Stimulated activated naive B cell treated with anti-CD40 and anti-IgM and Interleukin-4, amounts not matched to agents 10 μg/mL and 1 μg/mL and 100 μg/mL, for 72 hours (primary cell): ENCODE data around the gene MT1M.

Experiments used
- ATAC-seq, 2 donors: fragments of 150-1000 bp; cut with Tn5 transposase; replicated peaks; 2 replicates each; pipeline ENCODE4 v1.10.0; 2021; ENCODE audit warnings: moderate library complexity in 1 of 2
- DNase-seq: peaks from one replicate; pipeline ENCODE4 v3.0.0; 2021
- H3K27ac Mint-ChIP-seq: one replicate; pipeline ENCODE4 v1.8.0; 2022; ENCODE audit warnings: mild to moderate bottlenecking, mixed read lengths
- H3K27me3 Mint-ChIP-seq, 2 donors: one replicate each; pipeline ENCODE4 v1.8.0; 2022; ENCODE audit warnings: mixed read lengths in 2 of 2
- H3K36me3 Mint-ChIP-seq, 2 donors: one replicate each; pipeline ENCODE4 v1.8.0; 2022; ENCODE audit warnings: mixed read lengths in 2 of 2, mild to moderate bottlenecking in 1 of 2
- H3K4me1 Mint-ChIP-seq, 2 donors: one replicate each; pipeline ENCODE4 v1.8.0; 2022; ENCODE audit warnings: mixed read lengths in 2 of 2, mild to moderate bottlenecking in 1 of 2
- H3K4me3 Mint-ChIP-seq, 2 donors: one replicate each; pipeline ENCODE4 v1.8.0; 2022; ENCODE audit warnings: mild to moderate bottlenecking in 2 of 2, mixed read lengths in 2 of 2, moderate library complexity in 1 of 2
- H3K9me3 Mint-ChIP-seq, 2 donors: one replicate each; pipeline ENCODE4 v1.8.0; 2022; ENCODE audit warnings: mixed read lengths in 2 of 2, mild to moderate bottlenecking in 1 of 2

MT1M gene

DNA sequence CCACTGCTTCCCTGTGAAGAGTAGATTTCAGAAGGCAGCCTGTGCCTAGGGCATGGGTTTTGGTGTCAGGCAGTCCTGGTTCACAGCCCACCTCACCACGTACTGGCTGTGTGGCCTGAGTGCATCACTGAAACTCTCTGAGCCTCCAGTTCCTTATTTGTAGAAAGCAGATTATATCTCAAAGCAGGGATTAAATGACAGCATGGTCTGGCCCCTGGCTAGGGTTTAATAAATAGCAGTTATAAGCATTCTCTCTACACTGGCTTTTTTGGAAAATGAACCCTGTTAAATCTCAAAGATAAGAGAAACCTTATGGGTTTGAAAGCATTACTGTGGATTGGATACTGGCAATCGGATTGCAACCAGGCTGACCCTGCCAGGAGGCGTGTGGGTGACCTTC, 2.9 kb upstream of the MT1M start:
- peak; percentile 64 to 70 for ATAC-seq
- Mint-ChIP-seq H3K9me3 (no peaks in the 10 kb centered on the region), H3K36me3 (no peaks in the 10 kb centered on the region), H3K27me3 (peaks cover 47 to 68% of the 10 kb centered on the region in 2 donors), H3K27ac (no peak overlapping the region), H3K4me3 (no peak overlapping the region), H3K4me1 (peaks cover 30 to 50% of the 10 kb centered on the region in 2 donors)
- DNase-seq: no peak

DNA sequence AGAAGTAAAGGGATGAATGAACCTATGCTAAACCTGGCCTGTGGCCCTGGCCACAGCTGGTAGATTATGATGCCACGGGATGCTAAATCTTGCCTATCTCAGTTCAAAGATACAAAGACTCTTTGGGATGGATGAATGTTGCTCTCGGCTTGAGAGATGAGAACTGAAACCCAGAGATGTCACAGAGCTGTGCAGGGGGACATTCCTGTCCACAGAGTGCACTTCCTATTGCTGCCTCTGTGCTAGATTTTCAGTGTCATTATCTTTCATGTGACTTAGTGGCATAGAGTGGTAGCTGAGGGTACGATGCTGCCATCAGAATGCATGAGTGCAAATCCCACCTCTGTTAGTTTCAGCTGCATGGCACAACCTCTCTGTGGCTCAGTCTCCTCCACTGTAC, 2.3 kb upstream of the MT1M start:
- peak; percentile 91 to 95 for ATAC-seq
- peaks cover 47 to 68% of the 10 kb centered on the region in 2 donors for H3K27me3 Mint-ChIP-seq

DNA sequence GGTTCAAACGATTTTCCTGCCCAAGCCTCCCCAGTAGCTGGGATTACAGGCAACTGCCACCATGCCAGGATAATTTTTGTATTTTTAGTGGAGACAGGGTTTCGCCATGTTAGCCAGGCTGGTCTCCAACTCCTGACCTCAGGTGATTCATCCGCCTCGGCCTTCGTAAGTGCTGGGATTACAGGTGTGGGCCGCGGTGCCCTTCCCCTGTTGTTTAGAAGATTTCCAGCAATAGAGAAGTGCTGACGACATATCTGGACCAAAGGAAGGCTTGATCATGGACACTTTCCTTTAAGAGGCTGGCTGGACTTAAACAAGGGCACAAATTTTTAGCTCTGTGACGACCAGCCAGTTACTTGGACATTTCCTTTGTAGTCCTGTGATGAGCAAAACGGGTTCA, 1.3 kb upstream of the MT1M start:
- no peak overlapping the region for H3K4me3 Mint-ChIP-seq
- ATAC-seq: no peak
- no peaks in the 10 kb centered on the region for H3K36me3 Mint-ChIP-seq
- H3K27ac Mint-ChIP-seq: no peak overlapping the region
- no peaks in the 10 kb centered on the region for H3K9me3 Mint-ChIP-seq
- DNase-seq: no peak
- H3K27me3 Mint-ChIP-seq: peaks cover 44 to 68% of the 10 kb centered on the region in 2 donors
- H3K4me1 Mint-ChIP-seq: peaks cover 27 to 49% of the 10 kb centered on the region in 2 donors

More for the DNA sequence above, 2.3 kb upstream of the MT1M start:
- Mint-ChIP-seq H3K27ac (peak overlapping the region; percentile 47), H3K36me3 (no peaks in the 10 kb centered on the region), H3K9me3 (no peaks in the 10 kb centered on the region), H3K4me1 (peaks cover 33 to 51% of the 10 kb centered on the region in 2 donors), H3K4me3 (no peak overlapping the region)
- peak; percentile 31 for DNase-seq

DNA sequence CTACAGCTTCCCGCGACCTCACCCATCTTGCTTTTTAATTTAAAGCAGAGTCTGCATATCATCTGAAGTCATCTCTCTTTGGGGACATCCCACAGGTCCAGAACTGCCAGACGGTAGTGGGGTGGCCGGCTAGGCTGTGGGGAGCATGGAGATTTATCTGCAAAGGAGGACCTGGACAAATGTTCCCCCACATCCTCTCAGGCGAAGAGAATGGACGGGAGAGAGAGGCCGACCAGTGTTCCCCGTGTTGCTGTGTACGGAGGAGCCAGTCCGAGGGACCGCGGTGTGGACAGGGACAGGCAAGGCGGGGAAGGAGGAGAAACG, 665 bp upstream of the MT1M start:
- H3K27me3 Mint-ChIP-seq: peaks cover 47 to 68% of the 10 kb centered on the region in 2 donors
- H3K4me3 Mint-ChIP-seq: peak overlapping the region; percentile 79 to 82
- DNase-seq (no peak), ATAC-seq (no peak)
- H3K36me3 Mint-ChIP-seq: no peaks in the 10 kb centered on the region
- peak overlapping the region; percentile 37 for H3K27ac Mint-ChIP-seq
- no peaks in the 10 kb centered on the region for H3K9me3 Mint-ChIP-seq
- H3K4me1 Mint-ChIP-seq: peaks cover 27 to 49% of the 10 kb centered on the region in 2 donors

DNA sequence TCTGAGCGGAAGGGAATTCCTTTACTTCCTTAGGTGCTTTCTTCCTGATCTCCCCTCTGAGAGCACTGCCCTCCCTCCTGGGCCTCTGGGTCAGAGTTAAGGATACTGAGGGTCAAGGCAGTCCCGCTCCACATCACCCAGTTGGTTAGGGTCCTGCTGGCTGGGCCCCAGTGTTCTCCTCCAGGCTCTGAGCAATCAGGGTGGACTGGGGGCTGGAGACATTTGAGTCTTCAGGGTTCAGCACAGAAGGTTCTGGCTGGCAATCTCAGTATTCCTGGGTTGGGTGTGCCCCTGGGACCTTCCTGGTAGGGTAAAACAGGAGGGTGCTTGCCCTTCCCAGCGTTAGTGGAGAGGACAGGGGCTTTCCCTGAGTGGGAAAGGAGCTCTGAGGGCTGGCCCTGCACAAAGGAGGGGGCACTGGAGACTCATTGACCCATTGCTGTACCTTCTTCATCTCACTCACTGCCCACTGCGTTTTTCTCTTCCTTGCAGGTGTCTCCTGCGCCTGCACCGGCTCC, 448 bp downstream of the MT1M start:
- Mint-ChIP-seq H3K27me3 (peaks cover 58 to 74% of the 10 kb centered on the region in 2 donors), H3K36me3 (no peaks in the 10 kb centered on the region), H3K27ac (no peak overlapping the region), H3K4me1 (peaks cover 30 to 52% of the 10 kb centered on the region in 2 donors), H3K4me3 (peak overlapping the region; percentile 79 to 82), H3K9me3 (no peaks in the 10 kb centered on the region)
- ATAC-seq: no peak
- DNase-seq: no peak

DNA sequence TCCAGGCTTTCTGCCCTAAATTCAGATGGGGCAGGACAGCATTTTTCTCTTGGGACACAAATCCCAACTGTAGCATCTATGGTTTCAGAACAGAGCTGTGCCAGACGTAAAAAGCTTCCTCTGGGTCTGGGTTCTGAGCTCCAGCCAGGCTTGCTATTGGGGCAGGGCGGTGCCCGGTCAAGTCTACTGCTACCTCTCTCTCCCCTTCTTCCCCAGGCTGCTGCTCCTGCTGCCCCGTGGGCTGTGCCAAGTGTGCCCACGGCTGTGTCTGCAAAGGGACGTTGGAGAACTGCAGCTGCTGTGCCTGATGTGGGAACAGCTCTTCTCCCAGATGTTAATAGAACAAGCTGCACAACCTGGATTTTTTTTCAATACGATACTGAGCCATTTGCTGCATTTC, 1.1 kb downstream of the MT1M start:
- no peak for DNase-seq
- Mint-ChIP-seq H3K36me3 (no peaks in the 10 kb centered on the region), H3K27me3 (peaks cover 63 to 79% of the 10 kb centered on the region in 2 donors), H3K9me3 (no peaks in the 10 kb centered on the region), H3K4me3 (no peak overlapping the region), H3K4me1 (peaks cover 33 to 58% of the 10 kb centered on the region in 2 donors), H3K27ac (no peak overlapping the region)
- ATAC-seq: no peak

DNA sequence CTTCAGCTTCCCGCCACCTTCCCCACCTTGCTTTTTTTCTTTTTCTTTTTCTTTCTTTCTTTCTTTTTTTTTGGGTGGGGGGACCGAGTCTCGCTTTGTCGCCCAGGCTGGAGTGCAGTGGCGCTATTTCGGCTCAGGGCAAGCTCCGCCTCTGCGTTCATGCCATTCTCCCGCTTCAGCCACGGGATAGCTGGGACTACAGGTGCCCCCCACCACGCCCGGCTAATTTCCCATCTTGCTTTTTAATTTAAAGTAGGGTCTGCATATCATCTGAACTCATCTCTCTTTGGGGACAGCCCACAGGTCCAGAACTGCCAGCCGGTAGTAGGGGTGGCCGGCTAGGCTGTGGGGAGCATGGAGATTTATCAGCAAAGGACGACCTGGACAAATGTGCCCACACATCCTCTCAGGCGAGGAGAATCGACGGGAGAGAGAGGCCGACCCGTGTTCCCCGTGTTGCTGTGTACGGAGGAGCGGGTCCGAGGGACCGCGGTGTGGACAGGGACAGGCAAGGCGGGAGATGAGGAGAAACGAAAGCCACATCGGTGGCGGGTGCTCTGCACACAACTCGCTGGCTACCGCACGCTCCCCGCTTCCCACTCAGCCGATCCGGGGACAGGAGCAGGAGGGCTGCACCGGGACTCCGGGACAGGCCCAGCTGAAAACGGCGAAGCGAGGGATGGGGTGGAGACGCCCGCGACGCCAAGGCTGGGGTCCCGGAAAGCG, 2.4 kb downstream of the MT1M start:
- Mint-ChIP-seq H3K4me1 (peaks cover 26 to 50% of the 10 kb centered on the region in 2 donors), H3K27ac (peak overlapping the region; percentile 22)

DNA sequence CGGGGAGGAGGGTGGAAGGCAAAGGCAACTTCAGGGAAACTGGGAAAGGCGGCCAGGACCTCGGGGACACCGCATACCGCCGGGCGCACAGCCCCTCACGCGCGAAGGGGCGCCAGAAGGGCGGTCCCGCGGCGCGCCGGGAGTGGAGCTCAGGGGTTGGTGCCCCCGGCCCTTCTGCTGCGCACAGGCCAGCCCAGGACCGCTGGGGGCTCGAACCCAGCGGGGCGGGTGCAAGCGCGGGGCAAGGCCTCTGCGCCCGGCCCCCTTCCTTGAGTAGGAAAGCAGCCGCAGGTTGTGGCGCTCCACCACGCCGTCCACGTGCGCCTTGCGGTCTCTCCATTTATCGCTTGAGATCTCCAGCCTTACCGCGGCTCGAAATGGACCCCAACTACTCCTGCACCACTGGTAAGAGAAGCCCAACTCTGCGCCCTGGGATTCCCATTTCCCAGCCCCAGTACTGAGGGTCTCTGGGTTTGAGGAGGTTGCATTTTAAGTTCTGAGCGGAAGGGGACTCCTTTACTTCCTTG, 3.0 kb downstream of the MT1M start:
- ATAC-seq: no peak

More for the DNA sequence above, 2.4 kb downstream of the MT1M start:
- peak overlapping the region; percentile 66 to 69 for H3K4me3 Mint-ChIP-seq
- no peak for DNase-seq
- ATAC-seq: no peak
- H3K27me3 Mint-ChIP-seq: peaks cover 69 to 86% of the 10 kb centered on the region in 2 donors
- H3K36me3 Mint-ChIP-seq: no peaks in the 10 kb centered on the region
- H3K9me3 Mint-ChIP-seq: no peaks in the 10 kb centered on the region

DNA sequence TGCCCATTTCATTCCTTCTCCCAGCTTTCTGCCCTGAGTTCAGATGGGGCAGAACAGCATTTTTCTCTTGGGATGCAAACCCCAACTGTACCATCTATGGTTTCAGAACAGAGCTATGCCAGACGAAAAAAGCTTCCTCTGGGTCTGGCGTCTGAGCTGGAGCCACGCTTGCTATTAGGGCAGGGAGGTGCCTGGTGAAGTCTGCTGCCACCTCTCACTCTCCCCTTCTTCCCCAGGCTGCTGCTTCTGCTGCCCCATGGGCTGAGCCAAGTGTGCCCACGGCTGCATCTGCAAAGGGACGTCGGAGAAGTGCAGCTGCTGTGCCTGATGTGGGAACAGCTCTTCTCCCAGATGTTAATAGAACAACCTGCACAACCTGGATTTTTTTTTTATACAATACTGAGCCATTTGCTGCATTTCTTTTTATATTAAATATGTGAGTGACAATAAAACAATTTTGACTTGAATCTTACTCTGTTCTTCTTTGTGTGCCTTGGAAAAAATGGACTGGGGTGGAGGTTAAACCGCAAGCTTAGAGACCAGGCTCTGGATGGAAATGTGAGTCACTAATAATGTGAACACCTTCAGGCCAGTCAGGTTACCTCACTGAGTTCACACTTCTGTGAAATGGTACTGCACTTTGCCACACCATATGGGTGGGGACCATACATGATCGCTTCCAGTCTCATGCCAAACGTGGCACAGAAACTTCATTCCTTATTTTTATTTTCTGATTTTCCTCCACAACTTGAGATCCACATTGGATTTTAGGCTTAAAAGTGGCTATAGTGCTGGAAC, 4.4 kb downstream of the MT1M start:
- Mint-ChIP-seq H3K27me3 (peaks cover 77 to 96% of the 10 kb centered on the region in 2 donors), H3K36me3 (no peaks in the 10 kb centered on the region), H3K9me3 (no peaks in the 10 kb centered on the region), H3K4me1 (peaks cover 19 to 39% of the 10 kb centered on the region in 2 donors), H3K27ac (no peak overlapping the region), H3K4me3 (no peak overlapping the region)
- no peak for DNase-seq
- ATAC-seq: no peak

More for the DNA sequence above, 3.0 kb downstream of the MT1M start:
- no peaks in the 10 kb centered on the region for H3K36me3 Mint-ChIP-seq
- H3K27ac Mint-ChIP-seq: no peak overlapping the region
- peaks cover 21 to 43% of the 10 kb centered on the region in 2 donors for H3K4me1 Mint-ChIP-seq
- H3K4me3 Mint-ChIP-seq: peak overlapping the region in 1 of 2 donors; percentile 66
- no peaks in the 10 kb centered on the region for H3K9me3 Mint-ChIP-seq
- DNase-seq: no peak
- peaks cover 74 to 92% of the 10 kb centered on the region in 2 donors for H3K27me3 Mint-ChIP-seq

DNA sequence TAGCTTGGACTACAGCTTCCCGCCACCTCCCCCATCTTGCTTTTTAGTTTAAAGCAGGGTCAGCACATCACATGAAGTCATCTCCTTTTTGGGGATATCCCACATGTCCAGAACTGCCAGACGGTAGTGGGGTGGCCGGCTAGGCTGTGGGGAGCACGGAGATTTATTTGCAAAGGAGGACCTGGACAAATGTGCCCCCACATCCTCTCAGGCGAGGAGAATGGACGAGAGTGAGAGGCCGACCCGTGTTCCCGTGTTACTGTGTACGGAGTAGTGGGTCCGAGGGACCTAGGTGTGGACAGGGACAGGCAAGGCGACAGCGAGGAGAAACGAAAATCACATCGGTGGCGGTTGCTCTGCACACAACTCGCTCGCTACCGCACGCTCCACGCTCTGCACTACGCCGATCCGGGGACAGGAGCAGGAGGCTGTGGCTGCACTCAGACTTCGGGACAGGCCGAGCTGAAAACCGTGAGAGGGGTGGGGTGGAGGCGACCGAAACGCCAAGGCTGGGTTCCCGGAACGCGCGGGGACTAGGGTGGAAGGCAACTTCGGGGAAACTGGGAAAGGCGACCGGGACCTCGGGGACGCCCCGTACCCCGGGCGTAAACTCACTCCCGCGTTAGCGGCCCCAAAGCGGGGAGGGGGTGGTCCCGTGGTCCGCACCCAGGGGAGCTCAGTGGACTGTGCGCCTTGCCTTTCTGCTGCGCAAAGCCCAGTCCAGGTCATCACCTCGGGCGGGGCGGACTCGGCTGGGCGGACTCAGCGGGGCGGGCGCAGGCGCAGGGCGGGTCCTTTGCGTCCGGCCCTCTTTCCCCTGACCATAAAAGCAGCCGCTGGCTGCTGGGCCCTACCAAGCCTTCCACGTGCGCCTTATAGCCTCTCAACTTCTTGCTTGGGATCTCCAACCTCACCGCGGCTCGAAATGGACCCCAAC, 5.6 kb downstream of the MT1M start, which contains the start of gene MT1A:
MT1A (plus strand) TSS at position 853 of the 937 bp plus-strand sequence; CDS start at position 926, 73 bp downstream.
- DNase-seq (no peak), ATAC-seq (peak in 1 of 2 donors; percentile 25)
- no peaks in the 10 kb centered on the region for H3K36me3 Mint-ChIP-seq
- H3K4me3 Mint-ChIP-seq: peak within 1 kb of the TSS; percentile 65 to 66
- peak within 1 kb of the TSS; percentile 37 for H3K27ac Mint-ChIP-seq
- peaks cover 19 to 29% of the 10 kb centered on the region in 2 donors for H3K4me1 Mint-ChIP-seq
- no peaks in the 10 kb centered on the region for H3K9me3 Mint-ChIP-seq
- H3K27me3 Mint-ChIP-seq: peaks cover 79 to 89% of the 10 kb centered on the region in 2 donors

DNA sequence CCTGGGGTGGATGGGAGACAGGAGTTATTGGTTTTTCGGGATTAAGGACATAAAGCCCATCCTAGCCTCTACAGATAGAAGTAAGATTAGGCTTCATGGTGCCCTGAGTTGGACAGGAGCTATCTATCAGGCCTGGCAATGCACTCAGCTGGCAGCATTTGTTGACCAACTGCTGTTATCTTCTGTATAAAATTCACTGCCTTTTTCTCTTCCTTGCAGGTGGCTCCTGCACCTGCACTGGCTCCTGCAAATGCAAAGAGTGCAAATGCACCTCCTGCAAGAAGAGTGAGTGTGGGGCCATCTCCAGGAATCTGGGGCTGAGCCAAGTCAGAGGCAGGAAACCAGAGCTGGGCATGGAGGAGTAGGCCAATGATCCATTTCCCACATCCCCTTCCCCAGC, 6.6 kb downstream of the MT1M start:
- DNase-seq (no peak), ATAC-seq (no peak)
- no peaks in the 10 kb centered on the region for H3K9me3 Mint-ChIP-seq
- H3K27ac Mint-ChIP-seq: no peak overlapping the region
- H3K4me3 Mint-ChIP-seq: no peak overlapping the region
- H3K4me1 Mint-ChIP-seq: peaks cover 26 to 38% of the 10 kb centered on the region in 2 donors
- H3K27me3 Mint-ChIP-seq: peaks cover 79 to 89% of the 10 kb centered on the region in 2 donors
- no peaks in the 10 kb centered on the region for H3K36me3 Mint-ChIP-seq

DNA sequence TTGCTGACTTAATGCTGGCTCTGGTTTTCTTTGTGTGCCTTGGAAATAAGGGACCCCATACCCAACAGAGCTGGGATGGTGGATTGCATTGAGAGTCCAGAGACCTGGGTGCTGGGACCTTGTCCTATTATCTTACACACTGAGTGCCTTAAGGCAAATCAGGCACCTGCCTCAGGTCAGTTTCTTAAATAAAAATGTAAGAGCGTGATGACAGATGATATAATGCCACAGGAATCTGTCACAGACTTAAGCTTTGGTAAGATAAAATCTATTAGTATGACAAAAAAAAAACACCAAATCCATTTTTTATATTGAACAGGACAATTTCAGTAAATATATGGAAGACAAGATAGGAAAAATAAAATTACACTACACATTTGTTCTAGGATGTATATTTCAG, 7.6 kb downstream of the MT1M start:
- H3K4me1 Mint-ChIP-seq: peaks cover 24 to 38% of the 10 kb centered on the region in 2 donors
- no peaks in the 10 kb centered on the region for H3K36me3 Mint-ChIP-seq
- ATAC-seq (no peak), DNase-seq (no peak)
- H3K27ac Mint-ChIP-seq: no peak overlapping the region
- no peak overlapping the region for H3K4me3 Mint-ChIP-seq
- H3K9me3 Mint-ChIP-seq: no peaks in the 10 kb centered on the region
- H3K27me3 Mint-ChIP-seq: peaks cover 79 to 89% of the 10 kb centered on the region in 2 donors

DNA sequence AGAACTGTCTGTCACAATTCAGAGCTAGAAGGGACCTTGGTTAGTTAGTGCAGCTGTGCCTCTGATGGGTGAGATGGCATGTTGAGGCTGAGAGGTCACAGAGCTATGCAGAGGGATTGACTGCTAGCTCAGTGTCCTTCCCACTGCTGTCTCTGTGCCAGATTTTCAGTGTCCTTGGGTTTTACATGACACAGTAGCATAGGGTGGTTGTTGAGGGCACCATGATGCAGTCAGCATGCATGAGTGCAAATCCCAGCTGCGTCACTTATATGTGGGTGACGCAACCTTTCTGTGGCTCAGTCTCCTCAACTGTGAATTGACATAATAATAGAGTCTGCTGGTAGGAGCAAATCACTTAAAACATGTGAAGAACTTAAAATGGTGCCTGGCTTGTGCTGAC, 8.7 kb downstream of the MT1M start:
- no peaks in the 10 kb centered on the region for H3K9me3 Mint-ChIP-seq
- H3K4me3 Mint-ChIP-seq: no peak overlapping the region
- peaks cover 80 to 89% of the 10 kb centered on the region in 2 donors for H3K27me3 Mint-ChIP-seq
- no peaks in the 10 kb centered on the region for H3K36me3 Mint-ChIP-seq
- H3K27ac Mint-ChIP-seq: no peak overlapping the region
- peaks cover 22 to 30% of the 10 kb centered on the region in 2 donors for H3K4me1 Mint-ChIP-seq
- DNase-seq: no peak
- no peak for ATAC-seq
